ENCODE data around the gene PRKCQ. TPM values are rescaled to one million over a fixed set of nuclear protein-coding genes. Genes with fewer than 3 reads are reported as not detected.

Gene PRKCQ
- polyA plus RNA-seq (2013, experiment 1 of 2; ENCODE audit: insufficient read length) = 0.22 TPM
- 0.21 TPM for polyA plus RNA-seq (2013, experiment 2 of 2; ENCODE audit: insufficient read length)

DNA sequence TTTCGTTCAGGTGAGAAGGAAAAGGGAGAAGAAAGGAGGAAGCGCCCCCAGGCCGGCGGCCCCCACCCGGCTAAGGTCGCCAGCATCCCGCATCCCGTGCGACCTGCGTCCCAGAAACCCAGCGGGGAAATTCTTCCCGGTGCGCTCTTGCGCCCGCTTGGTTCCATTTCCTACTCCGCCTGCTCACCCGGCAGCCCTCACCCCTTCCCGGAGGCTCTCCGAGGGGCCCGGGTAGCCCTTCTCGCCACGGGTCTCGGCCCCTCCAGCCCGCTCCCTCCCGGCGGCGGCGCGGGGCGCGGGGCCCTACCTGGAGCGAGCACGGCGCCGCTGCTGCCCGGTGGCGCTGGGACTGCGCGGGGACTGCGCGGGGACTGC is at the start of gene PRKCQ:
Gene PRKCQ (minus strand): TSS at position 373 of the 375 bp plus-strand sequence. CDS start 65,141 bp downstream, outside the sequence.
- peak; percentile 46 for DNase-seq

DNA sequence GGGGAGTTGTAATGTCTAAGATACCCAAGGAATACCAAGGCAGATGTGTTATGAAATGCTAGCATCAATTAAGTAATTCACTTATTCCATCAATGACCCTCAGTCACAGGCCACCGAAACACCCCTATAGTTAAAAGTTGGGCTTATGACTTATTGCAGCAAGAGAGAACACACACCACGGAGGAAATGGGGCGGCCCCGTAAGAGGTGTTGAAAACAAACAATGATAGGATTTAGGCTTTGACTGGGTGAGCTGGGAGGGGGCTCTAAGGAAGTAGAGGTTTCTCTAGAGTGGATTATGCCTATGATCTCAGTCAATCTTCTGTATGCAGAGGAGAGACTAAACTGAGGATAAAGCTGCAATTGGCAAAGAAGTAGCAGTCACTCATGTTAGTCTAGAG is 45.4 kb upstream of the PRKCQ start:
- DNase-seq = no peak

DNA sequence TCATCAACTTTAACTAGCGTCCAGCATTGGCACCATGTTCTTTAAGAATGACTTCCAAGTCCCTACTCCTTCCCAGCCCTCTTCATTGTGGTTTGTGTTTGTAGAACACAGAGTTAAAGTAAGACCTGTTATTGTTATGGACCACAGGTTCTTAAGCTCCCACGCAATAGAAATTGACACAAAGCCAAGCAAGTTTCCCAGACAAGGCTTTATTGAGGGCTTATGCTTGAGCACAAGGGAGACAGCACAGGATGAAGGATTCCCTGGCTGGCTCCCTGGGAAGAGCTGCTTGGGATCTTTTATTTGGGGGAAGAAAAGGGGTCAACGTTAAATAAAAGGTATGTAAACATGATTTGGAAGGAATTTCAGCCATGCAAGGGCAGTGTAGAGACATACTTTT is 44.3 kb upstream of the PRKCQ start:
- DNase-seq = no peak

DNA sequence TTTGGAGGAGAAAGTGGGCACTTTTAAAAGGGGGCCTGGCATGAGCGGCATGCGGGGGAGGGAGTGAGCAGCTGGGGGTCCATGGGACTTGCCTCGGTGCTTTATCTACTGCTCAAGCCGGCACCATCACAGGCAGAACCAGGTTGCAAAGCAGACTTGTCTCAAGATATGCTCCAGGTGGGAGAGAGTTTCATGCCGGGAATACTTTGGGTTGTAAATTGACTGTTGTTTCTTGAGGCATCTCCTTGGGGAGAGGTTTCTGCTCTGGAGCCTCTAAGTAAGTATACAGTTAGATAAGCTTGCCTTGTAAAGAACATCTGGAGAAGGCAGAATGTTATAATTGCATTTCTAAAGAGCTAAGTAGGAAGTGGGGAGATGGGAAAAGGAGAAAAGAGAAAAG is 42.8 kb upstream of the PRKCQ start:
- no peak for DNase-seq

DNA sequence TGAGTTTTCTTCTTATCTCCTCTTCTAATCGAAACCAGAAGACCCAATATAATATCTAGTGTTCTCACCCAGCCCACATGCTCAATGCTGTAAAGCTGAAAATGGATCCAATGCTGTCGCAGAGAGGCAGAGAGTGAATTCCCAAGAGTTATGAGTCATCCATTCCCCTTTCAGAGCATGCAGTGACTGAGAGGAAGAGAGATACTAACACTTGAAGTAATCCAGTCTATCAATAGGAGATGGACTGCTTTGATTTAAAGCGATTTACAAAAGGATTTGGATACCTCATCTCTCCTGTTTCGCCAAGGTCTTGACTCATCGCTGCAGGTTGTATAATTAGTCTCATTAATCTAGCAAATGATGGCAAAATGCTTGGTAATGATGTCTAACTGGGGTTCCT is 41.5 kb upstream of the PRKCQ start:
- DNase-seq = peak; percentile 23

DNA sequence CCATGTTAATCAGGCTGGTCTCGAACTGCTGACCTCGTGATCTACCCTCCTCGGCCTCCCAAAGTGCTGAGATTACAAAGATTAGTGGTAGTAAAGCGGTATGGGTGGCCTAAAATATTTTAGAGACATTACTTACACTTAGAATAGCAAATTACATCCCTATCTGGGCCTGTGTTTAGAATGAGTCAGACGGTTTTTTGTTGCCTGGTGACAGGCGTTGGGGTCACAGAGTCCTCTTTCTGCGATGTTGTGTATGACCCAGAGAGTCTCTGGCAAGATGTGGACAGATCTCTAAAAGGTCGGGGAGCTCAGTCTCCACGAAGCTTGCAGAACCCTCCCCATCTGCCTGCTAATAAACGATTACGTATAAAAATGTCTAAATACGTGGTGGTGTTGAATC is 39.6 kb upstream of the PRKCQ start:
- DNase-seq = no peak

DNA sequence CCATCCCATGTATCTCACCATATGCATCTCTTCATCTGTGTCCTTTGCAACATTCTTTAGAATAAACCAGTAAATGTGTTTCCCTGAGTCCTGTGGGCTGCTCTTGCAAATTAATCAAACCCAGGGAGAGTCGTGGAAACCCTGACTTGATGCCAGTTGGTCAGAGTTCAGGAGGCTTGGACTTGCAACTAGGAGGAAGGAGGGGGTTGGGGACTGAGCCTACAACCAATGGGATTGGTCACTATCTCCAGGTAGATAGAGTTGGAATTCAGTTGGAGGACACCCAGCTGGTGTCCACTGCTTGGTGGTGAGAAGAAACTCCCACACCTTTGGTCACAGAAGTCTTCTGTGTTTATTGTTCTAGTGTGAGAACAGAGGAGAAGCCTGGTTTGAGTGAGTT is 38.3 kb upstream of the PRKCQ start:
- no peak for DNase-seq

DNA sequence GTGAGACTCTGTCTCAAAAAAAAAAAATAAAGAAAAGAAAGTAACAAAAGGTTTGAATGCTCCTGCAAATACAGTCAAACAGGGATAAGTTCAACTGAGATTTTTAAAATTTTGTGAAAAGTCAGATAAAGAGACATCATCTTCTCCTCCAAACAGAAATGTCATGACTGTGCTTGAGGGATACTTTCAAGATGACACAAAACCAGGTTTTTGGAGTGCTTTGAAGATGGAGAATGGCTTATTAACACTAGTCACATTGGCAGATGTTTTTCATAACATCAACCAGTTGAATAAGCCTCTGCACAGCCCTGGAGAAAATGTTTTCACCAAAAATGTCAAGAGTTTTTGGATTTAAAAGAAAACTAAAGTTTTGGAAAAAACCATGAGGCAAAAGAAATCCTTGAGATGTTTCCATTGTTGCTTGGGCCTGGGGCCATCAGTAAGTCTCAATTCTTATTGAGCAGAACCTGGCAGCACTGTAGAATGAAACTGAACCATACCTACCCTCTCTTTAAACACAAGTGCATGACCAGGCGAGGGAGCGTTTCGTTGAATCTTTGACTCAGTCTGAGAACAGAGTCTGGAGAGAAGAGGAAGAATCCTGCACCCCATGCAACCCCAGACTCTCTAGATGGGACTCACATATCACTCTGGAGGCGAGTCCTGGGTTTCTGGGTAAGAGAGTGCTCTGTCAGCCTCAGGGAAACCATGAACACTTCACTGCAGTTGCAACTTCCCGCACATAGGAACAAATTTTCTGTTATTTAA is 37.4 kb upstream of the PRKCQ start:
- no peak for DNase-seq

DNA sequence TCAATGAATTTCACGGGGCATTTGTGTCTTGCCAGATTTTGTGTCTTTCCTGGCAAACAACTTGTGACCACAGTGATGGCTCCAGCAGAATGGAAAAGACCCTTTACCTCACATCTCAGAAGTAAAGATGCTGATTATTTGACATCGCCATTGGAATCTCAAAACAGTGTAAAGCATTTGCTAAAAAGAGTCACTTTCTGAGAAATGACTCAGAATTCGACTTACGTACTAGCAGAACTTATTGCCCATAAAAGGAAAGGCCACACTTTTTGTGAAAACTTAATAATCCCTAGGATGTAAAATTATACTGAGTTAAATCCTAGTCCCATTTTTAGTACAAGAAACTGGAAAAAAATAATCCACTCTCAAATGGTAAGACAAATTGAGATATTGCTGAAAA is 35.9 kb upstream of the PRKCQ start:
- no peak for DNase-seq

DNA sequence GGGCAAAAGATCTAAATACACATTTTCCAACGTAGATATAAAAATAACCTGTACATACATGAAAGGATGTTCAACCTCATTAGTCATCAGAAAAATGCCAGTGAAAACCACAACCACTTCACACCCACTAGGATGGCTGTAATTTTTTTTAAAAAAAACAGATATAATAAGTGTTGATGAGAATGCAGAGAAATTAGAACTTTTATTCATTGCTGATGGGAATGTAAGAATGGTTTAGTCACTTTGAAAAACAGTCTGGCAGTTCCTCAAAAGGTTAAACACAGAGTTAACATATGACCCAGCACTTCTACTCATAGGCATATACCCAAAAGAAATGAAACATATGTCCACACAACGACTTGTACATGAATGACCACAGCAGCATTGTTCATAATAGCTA is 32.3 kb upstream of the PRKCQ start:
- DNase-seq = no peak

DNA sequence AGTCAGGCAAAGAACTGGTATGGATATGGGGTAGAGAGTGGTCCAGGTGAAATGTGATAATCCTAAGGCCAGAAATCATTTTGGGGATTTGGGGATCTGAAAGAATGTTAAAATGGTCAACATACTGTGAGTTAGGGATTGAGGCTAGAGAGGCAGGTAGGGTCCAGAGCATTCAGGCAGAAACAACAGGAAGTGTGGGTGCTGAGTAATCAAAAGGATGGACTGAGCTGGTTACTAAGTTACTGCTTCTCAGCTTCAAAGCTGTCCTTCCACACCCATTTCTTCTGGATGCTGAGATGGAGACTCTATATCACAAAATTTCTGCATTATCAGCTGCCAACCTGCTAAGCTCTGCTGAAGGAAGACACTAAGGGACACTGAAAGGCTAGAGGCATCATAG is 30.6 kb upstream of the PRKCQ start:
- no peak for DNase-seq

DNA sequence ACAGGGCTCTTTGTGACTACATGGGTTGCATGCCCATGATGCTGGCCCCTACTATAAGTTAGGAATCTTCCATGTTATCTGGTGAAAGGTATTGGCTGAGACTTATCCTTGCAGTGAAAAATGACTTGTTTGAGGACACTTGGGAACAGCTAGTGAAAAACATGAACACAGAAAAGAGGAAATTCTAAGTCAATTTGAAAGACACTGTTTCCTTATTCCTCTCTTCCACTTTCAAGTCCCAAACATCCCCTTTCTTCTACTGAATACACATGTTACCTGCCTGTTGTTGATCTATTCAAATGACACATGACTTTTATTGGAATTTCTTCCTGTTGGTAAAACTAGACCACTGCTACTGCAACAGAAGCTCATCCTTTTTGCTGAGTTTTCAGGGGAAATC is 29.5 kb upstream of the PRKCQ start:
- no peak for DNase-seq

DNA sequence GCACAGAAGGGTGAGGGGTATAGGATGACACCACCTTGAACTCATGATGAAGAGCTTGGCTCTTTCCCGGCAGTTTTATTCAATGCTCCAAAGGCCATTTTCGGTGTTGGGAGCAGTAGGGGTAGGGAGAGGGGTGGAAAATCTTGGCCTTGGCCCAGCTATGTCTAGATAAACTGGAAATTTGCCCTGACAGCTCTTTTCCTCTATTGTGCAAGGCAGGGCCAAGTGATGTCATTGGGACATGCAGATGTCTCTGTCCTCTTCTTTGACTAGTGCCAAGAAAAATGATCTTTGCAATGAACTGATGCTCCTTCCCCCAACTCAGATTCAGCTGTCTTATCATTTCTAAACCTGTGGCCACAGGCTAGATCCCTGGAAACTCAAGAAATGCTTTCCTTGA is 27.7 kb upstream of the PRKCQ start:
- DNase-seq = no peak

DNA sequence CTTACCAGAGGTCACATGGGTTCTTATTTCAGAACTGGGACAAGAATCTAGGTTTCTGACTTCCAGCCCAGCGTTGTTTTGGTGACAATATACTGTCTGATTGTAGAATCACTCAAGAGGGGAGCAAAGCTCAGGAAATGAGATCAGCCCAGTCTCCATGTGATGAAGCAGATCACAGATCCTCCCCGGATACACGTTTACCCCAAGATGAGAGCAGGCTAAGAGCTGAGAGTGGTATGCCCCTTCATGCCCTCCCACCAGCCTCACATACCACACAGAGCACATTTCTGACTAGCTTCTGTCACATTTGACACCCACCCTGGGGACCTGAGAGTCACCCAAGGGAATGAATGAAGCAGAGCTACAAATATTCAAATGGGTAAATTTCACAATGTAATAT is 27.1 kb upstream of the PRKCQ start:
- DNase-seq = no peak

DNA sequence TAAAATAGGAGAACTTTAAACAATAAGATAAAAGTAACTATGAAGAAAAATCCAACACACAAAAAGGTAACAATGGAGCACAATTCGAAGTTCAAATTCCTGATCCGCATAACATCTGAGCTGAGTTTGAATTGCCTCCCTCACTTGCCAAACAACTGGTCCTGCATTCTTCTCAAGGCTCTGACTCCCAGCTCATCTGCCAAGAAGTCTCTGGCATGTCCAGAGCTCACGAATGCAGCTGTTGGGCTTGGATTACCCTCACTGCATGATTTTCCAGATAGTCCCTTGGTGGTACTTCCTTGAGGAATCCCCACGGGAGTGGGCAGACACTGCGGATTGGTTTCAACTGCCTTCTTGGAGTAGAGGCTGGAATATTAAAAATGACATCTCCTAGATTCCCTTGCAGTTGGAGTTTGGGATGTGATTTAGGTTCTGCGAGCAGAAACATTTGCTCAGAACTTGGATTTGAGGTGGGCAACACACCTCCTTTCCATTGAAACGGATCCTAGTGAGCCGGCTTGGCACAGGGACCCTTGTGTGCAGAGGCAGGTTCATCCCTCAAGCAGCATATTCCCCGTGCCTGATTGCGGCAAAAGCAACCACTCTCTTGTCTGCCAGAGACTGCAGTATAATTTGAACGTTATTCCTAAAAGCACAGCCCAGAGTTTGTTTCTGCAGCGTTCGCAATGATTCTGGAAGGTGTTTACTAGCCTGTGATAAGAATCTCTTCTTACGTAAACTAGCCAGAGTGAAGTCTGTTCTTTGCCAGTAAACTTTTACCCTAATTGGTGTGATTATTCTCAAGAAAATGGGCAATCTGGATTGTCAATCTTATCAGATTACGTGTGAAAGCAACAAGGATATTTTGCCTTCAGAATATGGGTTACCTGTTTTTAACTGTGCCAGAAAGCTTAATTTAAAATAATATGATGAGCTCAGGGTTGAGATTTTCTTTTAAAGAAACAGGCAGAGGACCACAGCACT is 23.4 kb upstream of the PRKCQ start:
- no peak for DNase-seq

DNA sequence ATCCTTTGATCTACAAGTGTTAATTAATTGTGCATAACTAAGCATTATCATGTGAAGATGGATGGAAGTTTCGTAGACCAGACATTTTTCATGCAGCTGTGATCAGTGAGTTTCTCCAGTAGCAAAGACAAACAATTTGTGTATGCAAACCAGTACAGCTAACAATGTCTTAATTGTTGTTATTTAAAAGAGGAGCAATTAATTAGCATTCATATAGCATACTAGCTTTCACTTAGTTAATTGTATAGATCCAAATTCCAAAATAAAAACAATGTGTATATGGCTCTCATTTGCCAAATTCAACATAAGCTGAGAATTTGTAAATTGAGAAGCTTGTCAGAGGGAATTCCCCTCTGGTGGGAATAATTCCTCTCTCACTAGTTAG is 22.6 kb upstream of the PRKCQ start:
- no peak for DNase-seq

DNA sequence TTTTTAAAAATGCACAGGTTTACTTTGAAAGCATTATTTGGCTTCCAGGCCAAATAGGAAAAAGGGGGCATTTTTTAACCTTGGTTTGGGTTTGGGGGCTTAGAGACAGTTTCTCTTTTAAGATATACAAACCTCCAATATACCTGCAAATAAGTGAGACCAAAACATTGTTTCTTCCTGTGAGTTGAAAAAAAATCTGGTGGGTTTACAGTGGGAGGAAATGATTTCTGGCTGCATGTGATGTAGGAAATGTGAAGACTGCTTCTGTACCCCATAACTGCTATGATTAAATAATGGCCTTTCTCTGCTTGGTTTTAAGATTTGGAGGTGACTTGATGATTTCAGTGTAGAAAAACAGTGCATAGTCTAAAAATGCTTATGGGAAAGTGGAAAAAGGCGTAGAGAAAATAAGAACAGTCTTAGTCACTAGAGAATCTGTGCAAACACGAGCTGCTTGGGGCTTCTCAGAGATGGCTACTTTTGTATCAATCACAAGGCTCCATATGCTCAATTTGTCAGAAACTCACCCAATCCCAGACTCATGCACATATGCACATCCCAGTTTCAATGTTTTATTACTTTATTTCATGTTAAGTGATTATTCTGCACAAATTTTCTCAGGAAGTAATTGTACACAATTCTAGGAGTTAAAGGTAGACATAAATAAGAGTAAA is 22.1 kb upstream of the PRKCQ start:
- no peak for DNase-seq

DNA sequence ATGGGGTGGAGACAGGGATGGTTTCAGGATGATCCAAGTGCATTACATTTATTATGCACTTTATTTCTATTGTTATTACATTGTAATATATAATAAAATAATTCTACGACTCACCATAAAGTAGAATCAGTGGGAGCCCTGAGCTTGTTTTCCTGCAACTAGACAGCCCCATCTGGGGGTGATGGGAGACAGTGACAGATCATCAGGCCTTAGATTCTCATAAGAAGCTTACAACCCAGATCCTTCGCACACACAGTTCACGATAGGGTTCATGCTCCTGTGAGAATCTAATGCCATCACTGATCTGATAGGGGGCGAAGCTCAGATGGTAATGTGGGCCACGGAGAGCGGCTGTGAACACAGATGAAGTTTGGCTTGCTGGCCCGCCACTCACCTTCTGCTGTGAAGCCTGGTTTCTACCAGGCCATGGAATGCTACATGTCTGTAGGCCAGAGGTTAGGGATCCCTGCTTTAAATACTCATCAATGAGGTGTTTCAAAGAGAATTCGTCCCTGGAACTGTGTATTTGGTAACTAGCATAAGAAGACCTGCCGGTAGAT is 21.2 kb upstream of the PRKCQ start:
- no peak for DNase-seq

DNA sequence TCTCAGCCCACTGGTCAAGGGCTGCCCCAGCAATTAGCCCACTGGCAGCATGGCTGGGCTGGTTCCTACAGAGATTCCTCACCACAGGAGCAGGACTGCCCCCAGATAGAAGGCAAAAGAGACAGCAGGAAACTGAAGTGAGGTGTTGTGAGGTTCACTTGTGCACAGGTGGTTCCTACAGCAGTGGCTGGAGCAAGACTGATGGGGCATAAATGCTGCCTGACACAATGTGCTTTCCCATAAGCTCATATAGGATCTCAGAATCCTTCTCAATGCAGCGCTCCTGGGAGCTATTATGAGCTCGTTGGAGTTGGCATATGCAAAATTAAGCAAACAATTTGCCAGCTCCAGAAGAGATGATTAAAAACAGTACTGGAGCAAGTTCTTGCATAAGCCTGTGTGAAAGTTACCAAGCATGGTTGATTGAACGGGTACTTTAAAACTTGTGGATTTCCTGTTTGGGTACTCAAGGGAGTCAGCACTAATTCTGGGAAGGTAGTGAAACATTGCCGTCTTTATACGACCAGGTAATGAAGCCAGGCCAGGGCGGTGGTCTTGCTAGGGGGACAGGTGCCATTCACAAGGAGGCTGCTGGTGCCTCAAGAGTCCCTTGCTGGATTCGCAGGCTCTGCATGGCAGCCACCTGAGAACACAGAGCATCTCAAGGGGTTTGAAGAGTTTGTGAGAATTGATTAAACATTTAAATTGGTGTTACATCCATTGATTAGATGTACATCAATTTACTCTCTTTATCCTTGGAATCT is 20.3 kb upstream of the PRKCQ start:
- DNase-seq = no peak

DNA sequence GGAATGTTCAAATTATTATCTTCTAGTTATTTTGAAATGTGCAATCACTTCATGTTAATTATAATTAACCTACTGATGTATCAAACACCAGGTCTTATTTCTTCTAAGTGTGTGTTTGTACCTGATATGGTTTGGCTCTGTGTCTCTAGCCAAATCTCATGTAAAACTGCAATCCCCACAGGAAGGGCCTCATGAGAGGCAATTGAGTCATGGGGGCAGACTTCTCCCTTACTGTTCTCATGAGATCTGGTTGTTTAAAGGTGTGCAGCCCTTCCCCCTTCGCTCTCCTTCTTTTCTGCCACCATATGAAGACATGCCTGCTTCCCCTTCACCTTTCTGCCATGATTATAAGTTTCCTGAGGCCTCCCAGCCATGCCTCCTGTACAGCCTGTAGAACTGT is 18.6 kb upstream of the PRKCQ start:
- no peak for DNase-seq

DNA sequence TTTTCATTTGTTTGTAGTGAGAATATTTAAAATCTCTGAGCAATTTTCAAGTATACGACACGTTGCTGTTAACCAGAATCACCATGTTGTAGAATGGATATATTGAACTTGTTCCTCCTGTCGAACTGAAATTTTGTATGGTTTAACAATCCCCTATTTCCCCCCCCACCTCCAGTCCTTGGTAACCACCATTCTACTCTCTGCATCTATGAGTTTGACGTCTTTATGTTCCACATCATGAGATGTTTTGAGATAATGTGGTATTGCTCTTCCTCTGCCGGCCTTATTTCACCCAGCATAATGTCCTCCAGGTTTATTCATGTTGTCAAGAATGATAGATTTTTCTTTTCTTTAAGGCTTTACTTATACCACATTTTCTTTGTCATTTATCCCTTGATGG is 17.4 kb upstream of the PRKCQ start:
- no peak for DNase-seq

DNA sequence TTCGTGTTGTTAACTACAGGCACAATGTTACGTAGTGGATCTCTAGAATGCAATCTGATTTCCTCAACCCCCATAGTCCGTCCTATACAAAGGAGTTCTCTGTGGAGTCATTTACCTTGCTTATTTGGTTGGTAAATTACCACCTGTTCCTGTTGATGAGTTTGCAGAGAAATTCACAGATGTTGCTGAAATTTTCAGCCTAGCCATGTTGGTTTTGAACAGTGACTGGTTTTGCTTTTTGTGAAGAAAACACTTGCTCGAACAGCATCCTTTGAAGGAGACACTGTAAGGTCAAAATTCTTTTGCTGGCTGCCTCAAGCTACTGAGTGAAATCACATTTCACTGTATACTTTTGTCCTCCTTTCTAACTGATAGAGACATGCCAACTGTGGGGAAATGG is 15.4 kb upstream of the PRKCQ start:
- no peak for DNase-seq
